ENCODE results near the gene JOSD1.

The JOSD1 gene

GRCh38 chr22:38700789-38701628, at the start of gene JOSD1:
TSS of gene JOSD1 (minus strand) at chr22:38700943. CDS start at chr22:38699987, 956 bp downstream.
- in situ Hi-C loops (cut with MboI; ENCODE audit: low sequenced_read_pairs) = no loop called here

- in situ Hi-C loops (cut with MboI; ENCODE audit: low sequenced_read_pairs) = no loop called here
Measured at GRCh38 chr22:38750104-38750503, 49.4 kb upstream of the JOSD1 start.

- in situ Hi-C loops (cut with MboI; ENCODE audit: low sequenced_read_pairs) = no loop called here
Measured at GRCh38 chr22:38748487-38749136, 47.9 kb upstream of the JOSD1 start.

- in situ Hi-C loops (cut with MboI; ENCODE audit: low sequenced_read_pairs) = no loop called here
Measured at GRCh38 chr22:38745676-38746460, 45.1 kb upstream of the JOSD1 start.

- in situ Hi-C loops (cut with MboI; ENCODE audit: low sequenced_read_pairs) = no loop called here
Measured at GRCh38 chr22:38744981-38745380, 44.2 kb upstream of the JOSD1 start.

- in situ Hi-C loops (cut with MboI; ENCODE audit: low sequenced_read_pairs) = no loop called here
Measured at GRCh38 chr22:38742176-38742942, 41.6 kb upstream of the JOSD1 start.

GRCh38 chr22:38741576-38741975, 40.8 kb upstream of the JOSD1 start:
- in situ Hi-C loops (cut with MboI; ENCODE audit: low sequenced_read_pairs) = no loop called here

GRCh38 chr22:38741166-38741565, 40.4 kb upstream of the JOSD1 start:
- in situ Hi-C loops (cut with MboI; ENCODE audit: low sequenced_read_pairs) = no loop called here

- in situ Hi-C loops (cut with MboI; ENCODE audit: low sequenced_read_pairs) = no loop called here
Measured at GRCh38 chr22:38740754-38741153, 40.0 kb upstream of the JOSD1 start.

GRCh38 chr22:38740116-38740723, 39.5 kb upstream of the JOSD1 start:
- in situ Hi-C loops (cut with MboI; ENCODE audit: low sequenced_read_pairs) = no loop called here

GRCh38 chr22:38739300-38740055, 38.7 kb upstream of the JOSD1 start:
- in situ Hi-C loops (cut with MboI; ENCODE audit: low sequenced_read_pairs) = no loop called here

- in situ Hi-C loops (cut with MboI; ENCODE audit: low sequenced_read_pairs) = no loop called here
Measured at GRCh38 chr22:38738475-38739070, 37.8 kb upstream of the JOSD1 start.

GRCh38 chr22:38737302-38738060, 36.7 kb upstream of the JOSD1 start:
- in situ Hi-C loops (cut with MboI; ENCODE audit: low sequenced_read_pairs) = no loop called here

- in situ Hi-C loops (cut with MboI; ENCODE audit: low sequenced_read_pairs) = no loop called here
Measured at GRCh38 chr22:38736257-38736570, 35.5 kb upstream of the JOSD1 start.

GRCh38 chr22:38735465-38736256, 34.9 kb upstream of the JOSD1 start:
- in situ Hi-C loops (cut with MboI; ENCODE audit: low sequenced_read_pairs) = no loop called here

- in situ Hi-C loops (cut with MboI; ENCODE audit: low sequenced_read_pairs) = no loop called here
Measured at GRCh38 chr22:38735126-38735464, 34.4 kb upstream of the JOSD1 start.

GRCh38 chr22:38734421-38735100, 33.8 kb upstream of the JOSD1 start:
- in situ Hi-C loops (cut with MboI; ENCODE audit: low sequenced_read_pairs) = no loop called here
